Activated gamma-delta T cell (primary cell): Measurements from ENCODE around the gene ALDOA.

Experiments used
- DNase-seq: peaks from one replicate; lab custom pipeline; 2025; lab: John Stamatoyannopoulos, UW

ALDOA gene

GRCh38 chr16:30069611-30070462 lies 4.3 kb downstream of the ALDOA start:
- no peak for DNase-seq

GRCh38 chr16:30070490-30070889 lies 4.9 kb downstream of the ALDOA start:
- DNase-seq, result no peak

GRCh38 chr16:30075503-30076275 lies 10.1 kb downstream of the ALDOA start, which contains the start of gene PPP4C:
PPP4C (plus strand) TSS chr16:30075994; CDS start chr16:30076378, 384 bp downstream.
- peak; percentile 93 for DNase-seq

GRCh38 chr16:30076276-30076791 lies 10.8 kb downstream of the ALDOA start:
- no peak for DNase-seq

GRCh38 chr16:30077656-30078055 lies 12.1 kb downstream of the ALDOA start:
- DNase-seq, result no peak

GRCh38 chr16:30078744-30079143 lies 13.2 kb downstream of the ALDOA start:
- DNase-seq, result no peak

- no peak for DNase-seq
Observed at GRCh38 chr16:30079480-30079879, 13.9 kb downstream of the ALDOA start.

- no peak for DNase-seq
Observed at GRCh38 chr16:30082545-30083090, 17.1 kb downstream of the ALDOA start.

GRCh38 chr16:30083216-30084055 lies 17.9 kb downstream of the ALDOA start:
- DNase-seq, result no peak

GRCh38 chr16:30084096-30084815 lies 18.7 kb downstream of the ALDOA start:
- no peak for DNase-seq

- no peak for DNase-seq
Observed at GRCh38 chr16:30084816-30085159, 19.2 kb downstream of the ALDOA start.

- no peak for DNase-seq
Observed at GRCh38 chr16:30085247-30085646, 19.7 kb downstream of the ALDOA start.

GRCh38 chr16:30085820-30086219 lies 20.3 kb downstream of the ALDOA start:
- no peak for DNase-seq

GRCh38 chr16:30086291-30087140 lies 21.0 kb downstream of the ALDOA start:
- DNase-seq, result no peak

GRCh38 chr16:30087181-30087898 lies 21.8 kb downstream of the ALDOA start:
- no peak for DNase-seq

GRCh38 chr16:30088237-30088831 lies 22.8 kb downstream of the ALDOA start:
- no peak for DNase-seq

- DNase-seq, result no peak
Observed at GRCh38 chr16:30088832-30089624, 23.5 kb downstream of the ALDOA start.
